CD14-positive monocyte (primary cell): ENCODE data around the gene ARFGAP1. TPM values are rescaled to one million over a fixed set of nuclear protein-coding genes. Genes with fewer than 3 reads are reported as not detected.

Experiments
- DNase-seq, 3 donors: peaks; one replicate each; pipeline ENCODE4 v3.0.0-alpha.2; 2011 to 2022
- H2AFZ ChIP-seq: 2 replicates; pipeline ENCODE4 v1.6.0; 2012; ENCODE audit warnings: mild to moderate bottlenecking, low read depth, low read length, inconsistent platforms; ENCODE audit not compliant: insufficient read depth, poor library complexity, severe bottlenecking
- H3K27ac ChIP-seq, 2 donors: 1 replicate in 1 of 2; 2 replicates in 1 of 2; pipeline ENCODE4 v1.5.1; 2012 to 2013; ENCODE audit warnings: low read length in 2 of 2, control low read depth in 1 of 2, inconsistent platforms in 1 of 2, low read depth in 1 of 2, mild to moderate bottlenecking in 1 of 2
- H3K27me3 ChIP-seq, 2 donors: one replicate each; pipeline versions ENCODE4 v1.6.0 to v1.6.1; 2011 to 2013; ENCODE audit warnings: low read length in 2 of 2; ENCODE audit not compliant: control insufficient read depth in 2 of 2, insufficient read depth in 2 of 2
- H3K36me3 ChIP-seq, 2 donors: replicated peaks in 1 of 2; 1 replicate in 1 of 2; 2 replicates in 1 of 2; pipeline versions ENCODE4 v1.5.1 to v1.6.1; 2012 to 2013; ENCODE audit warnings: low read length in 2 of 2, control low read depth in 1 of 2, inconsistent platforms in 1 of 2, mild to moderate bottlenecking in 1 of 2; ENCODE audit not compliant: insufficient read depth in 2 of 2, control insufficient read depth in 1 of 2
- H3K4me1 ChIP-seq, 2 donors: 1 replicate in 1 of 2; 2 replicates in 1 of 2; pipeline versions ENCODE4 v1.5.1 to v1.6.1; 2012 to 2013; ENCODE audit warnings: low read length in 2 of 2, control low read depth in 1 of 2, inconsistent platforms in 1 of 2, mild to moderate bottlenecking in 1 of 2, moderate library complexity in 1 of 2; ENCODE audit not compliant: insufficient read depth in 2 of 2, control insufficient read depth in 1 of 2
- H3K4me2 ChIP-seq: replicated peaks from 2 replicates; pipeline ENCODE3; 2012; ENCODE audit warnings: low read length, moderate library complexity, mild to moderate bottlenecking; ENCODE audit not compliant: poor library complexity, severe bottlenecking; ENCODE audit errors: extremely low read depth
- H3K4me3 ChIP-seq, 3 experiments: fragments of 200-600 bp in 1 of 3; sonication (generic) in 1 of 3; replicated peaks in 1 of 3; 1 replicate in 2 of 3; 2 replicates in 1 of 3; pipeline ENCODE4 v1.5.1; 2011 to 2013; ENCODE audit warnings: low read length in 3 of 3, mild to moderate bottlenecking in 3 of 3, control low read depth in 2 of 3, low read depth in 2 of 3, inconsistent platforms in 1 of 3, moderate library complexity in 1 of 3
- H3K79me2 ChIP-seq: 2 replicates; pipeline ENCODE4 v1.6.0; 2012; ENCODE audit warnings: mild to moderate bottlenecking, control low read depth, inconsistent platforms, low read length, moderate library complexity; ENCODE audit not compliant: insufficient read depth
- H3K9ac ChIP-seq: 2 replicates; pipeline ENCODE4 v1.6.0; 2017; ENCODE audit warnings: low read length, mild to moderate bottlenecking; ENCODE audit not compliant: insufficient read depth, poor library complexity, severe bottlenecking
- H3K9me3 ChIP-seq, 2 donors: replicated peaks in 1 of 2; 1 replicate in 1 of 2; 2 replicates in 1 of 2; pipeline versions ENCODE4 v1.5.1 to v1.6.1; 2012 to 2013; ENCODE audit warnings: low read length in 2 of 2, control low read depth in 1 of 2; ENCODE audit not compliant: control insufficient read depth in 1 of 2, insufficient read depth in 1 of 2
- H4K20me1 ChIP-seq: 2 replicates; pipeline ENCODE4 v1.6.0; 2012; ENCODE audit warnings: mild to moderate bottlenecking, low read length, control low read depth, moderate library complexity; ENCODE audit not compliant: insufficient read depth
- H3K27ac Mint-ChIP-seq, 7 donors: one replicate each; pipeline ENCODE4 v1.8.0; 2020; ENCODE audit warnings: mild to moderate bottlenecking in 7 of 7, mixed read lengths in 7 of 7, moderate library complexity in 6 of 7, inconsistent platforms in 2 of 7
- H3K27me3 Mint-ChIP-seq, 3 donors: one replicate each; pipeline ENCODE4 v1.8.0; 2021 to 2022; ENCODE audit warnings: low read depth in 3 of 3, mild to moderate bottlenecking in 3 of 3, mixed read lengths in 3 of 3, moderate library complexity in 3 of 3, inconsistent platforms in 1 of 3
- H3K36me3 Mint-ChIP-seq, 2 donors: one replicate each; pipeline ENCODE4 v1.8.0; 2020; ENCODE audit warnings: mixed read lengths in 2 of 2, inconsistent platforms in 1 of 2, mild to moderate bottlenecking in 1 of 2
- H3K4me1 Mint-ChIP-seq: one replicate; pipeline ENCODE4 v1.8.0; 2020; ENCODE audit warnings: mild to moderate bottlenecking, mixed read lengths
- H3K4me3 Mint-ChIP-seq, 2 donors: one replicate each; pipeline ENCODE4 v1.8.0; 2020; ENCODE audit warnings: mild to moderate bottlenecking in 2 of 2, mixed read lengths in 2 of 2, moderate library complexity in 1 of 2
- H3K9me3 Mint-ChIP-seq, 7 donors: one replicate each; pipeline ENCODE4 v1.8.0; 2020 to 2022; ENCODE audit warnings: mixed read lengths in 7 of 7, mild to moderate bottlenecking in 6 of 7, moderate library complexity in 6 of 7, inconsistent platforms in 2 of 7
- CTCF ChIP-seq: fragments of 200-600 bp; IDR thresholded peaks from one replicate; pipeline ENCODE4 v1.8.0; 2022; ENCODE audit warnings: antibody characterized with exemption, mild to moderate bottlenecking
- WGBS: methylation state at CpG from one replicate; pipeline ENCODE4 v1.1.5; 2013; ENCODE audit warnings: missing lambda C conversion rate; ENCODE audit not compliant: insufficient coverage; 5-methylcytosine and 5-hydroxymethylcytosine counted together
- intact Hi-C, 2 donors: fragments of 100-400 bp; cut with micrococcal nuclease; formaldehyde crosslinking; loops; one replicate each; pipeline versions ENCODE4 v1.15.0 to v1.15.1; 2023
- polyA plus RNA-seq, 3 donors: library from polyadenylated mRNA; depleted of rRNA in 1 of 3; unstranded in 2 of 3; stranded (reverse) in 1 of 3; fragments of 300-500 nt in 2 of 3; fragments of >200 nt in 1 of 3; fragmentation: Illumina TruSeq in 2 of 3; gene quantifications; 1 replicate in 2 of 3; 2 replicates in 1 of 3; pipeline ENCODE4 v1.2.3, GENCODE V29; 2012 to 2021

Gene ARFGAP1
- polyA plus RNA-seq, 3 donors, result 11.2 to 99.8 (median 14.1) TPM

- peaks cover 19 to 39% (median 23%) of the 10 kb centered on the region in 3 donors for H3K27me3 Mint-ChIP-seq
- H3K79me2 ChIP-seq, result no peaks in the 10 kb centered on the region
- no peak overlapping the region for H3K27ac ChIP-seq
- H4K20me1 ChIP-seq, result peaks cover 9% of the 10 kb centered on the region
- DNase-seq, result no peak
- no peak overlapping the region for H3K27ac Mint-ChIP-seq
- no peaks in the 10 kb centered on the region for H3K4me1 Mint-ChIP-seq
- H3K9me3 ChIP-seq, result no peaks in the 10 kb centered on the region
- no peak overlapping the region for H2AFZ ChIP-seq
- intact Hi-C loops, result no loop called here
- no peak overlapping the region for H3K9ac ChIP-seq
- no peak overlapping the region for H3K4me3 Mint-ChIP-seq
- H3K4me3 ChIP-seq, result no peak overlapping the region
- H3K9me3 Mint-ChIP-seq, result no peaks in the 10 kb centered on the region
- peaks cover 0 to 17% of the 10 kb centered on the region in 2 donors for H3K27me3 ChIP-seq
- H3K36me3 Mint-ChIP-seq, result peaks cover 5 to 9% of the 10 kb centered on the region in 2 donors
- peaks cover 9% of the 10 kb centered on the region in 2 donors for H3K36me3 ChIP-seq
- H3K4me2 ChIP-seq, result no peak overlapping the region
- TF ChIP-seq CTCF, result no peak
- WGBS, result 72% methylated on average over 7 of the region's 11 CpGs
- no peaks in the 10 kb centered on the region for H3K4me1 ChIP-seq
Measured at GRCh38 chr20:63293456-63293855, 20.8 kb downstream of the ARFGAP1 start.

GRCh38 chr20:63293871-63294535, 21.4 kb downstream of the ARFGAP1 start:
- no peak overlapping the region for H3K27ac ChIP-seq
- TF ChIP-seq CTCF, result no peak
- Mint-ChIP-seq H3K27me3 (peaks cover 19 to 41% (median 23%) of the 10 kb centered on the region in 3 donors), H3K36me3 (peaks cover under 1 to 4% of the 10 kb centered on the region in 2 donors), H3K4me1 (no peaks in the 10 kb centered on the region), H3K27ac (no peak overlapping the region), H3K4me3 (no peak overlapping the region), H3K9me3 (peaks cover 0 to 2% (median 0%) of the 10 kb centered on the region in 7 donors)
- intact Hi-C loops, result no loop called here
- H2AFZ ChIP-seq, result no peak overlapping the region
- H3K27me3 ChIP-seq, result peaks cover 0 to 17% of the 10 kb centered on the region in 2 donors
- no peak overlapping the region for H3K9ac ChIP-seq
- H3K4me1 ChIP-seq, result no peaks in the 10 kb centered on the region
- no peaks in the 10 kb centered on the region for H3K9me3 ChIP-seq
- no peak overlapping the region for H3K4me2 ChIP-seq
- no peak overlapping the region for H3K4me3 ChIP-seq
- H3K36me3 ChIP-seq, result peaks cover 4% of the 10 kb centered on the region in 2 donors
- peaks cover 9% of the 10 kb centered on the region for H4K20me1 ChIP-seq
- 82% methylated on average over 11 of the region's 22 CpGs for WGBS
- no peak for DNase-seq
- H3K79me2 ChIP-seq, result no peaks in the 10 kb centered on the region
